ENCODE results near the gene AMMECR1L. TPM values are rescaled to one million over a fixed set of nuclear protein-coding genes. Genes with fewer than 3 reads are reported as not detected.

The AMMECR1L gene
- total and polyA plus RNA-seq, 2 of the 13 experiments (the other 11 are each of a cell fraction or from before 2014, with no cell fraction given): 9.1 to 14.2 TPM

DNA sequence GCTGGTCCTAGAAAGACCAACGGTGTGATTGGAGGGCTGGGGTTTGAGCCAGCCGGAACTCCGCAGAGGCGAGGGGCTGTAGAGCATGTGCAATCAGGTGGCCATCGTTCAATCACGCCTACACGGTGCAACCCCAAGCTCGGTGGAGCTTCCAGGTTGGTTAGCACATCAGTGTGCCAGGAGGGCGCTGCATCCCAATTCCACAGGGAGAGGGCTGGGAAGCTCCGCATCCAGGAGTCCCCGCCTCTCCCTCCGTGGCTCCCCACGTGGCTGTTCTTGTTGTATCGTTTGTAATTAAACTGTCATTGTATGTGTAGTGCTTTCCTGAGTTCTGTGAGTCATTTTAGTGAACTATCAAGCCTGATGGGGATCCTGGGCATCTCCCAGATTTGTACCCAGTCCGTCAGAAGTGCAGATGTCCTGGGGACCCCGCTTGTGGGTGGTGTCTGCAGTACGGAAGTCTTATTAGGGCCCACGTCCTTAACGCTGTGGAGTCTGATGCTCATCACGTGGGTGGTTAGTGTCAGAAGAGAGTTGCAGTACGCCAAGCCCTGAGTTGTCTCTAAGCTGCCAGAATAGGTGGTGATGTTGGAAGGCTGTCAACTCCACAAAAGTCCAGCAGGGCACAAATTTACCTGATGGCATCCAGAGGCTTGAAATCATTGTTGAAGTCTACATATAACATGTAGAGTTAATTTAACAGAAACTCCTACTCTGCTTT lies 20.6 kb upstream of the AMMECR1L start (continued):
- TF ChIP-seq MTA1 (CRISPR knock-in tag; IDR thresholded peaks at IDR 0.05; ENCODE audit: borderline replicate concordance): 0 out of 2 replicates have a peak, but pooled peaks have one; percentile 30
- TF ChIP-seq ZNF446 (CRISPR knock-in tag; IDR thresholded peaks at IDR 0.05): no peak
- TF ChIP-seq GABPB1 (CRISPR knock-in tag; IDR thresholded peaks at IDR 0.05): peak; percentile 34
- no peak for TF ChIP-seq HOXD1 (CRISPR knock-in tag; IDR thresholded peaks at IDR 0.05)
- 0 out of 2 replicates have a peak, but pooled peaks have one; percentile 27 for TF ChIP-seq ZNF891 (CRISPR knock-in tag; IDR thresholded peaks at IDR 0.05)
- TF ChIP-seq PRPF4 (IDR thresholded peaks at IDR 0.05; ENCODE audit: low read depth, low read length, poor library complexity, severe bottlenecking): no peak
- TF ChIP-seq ZNF264 (CRISPR knock-in tag; IDR thresholded peaks at IDR 0.05): no peak
- TF ChIP-seq, protein P1, sequence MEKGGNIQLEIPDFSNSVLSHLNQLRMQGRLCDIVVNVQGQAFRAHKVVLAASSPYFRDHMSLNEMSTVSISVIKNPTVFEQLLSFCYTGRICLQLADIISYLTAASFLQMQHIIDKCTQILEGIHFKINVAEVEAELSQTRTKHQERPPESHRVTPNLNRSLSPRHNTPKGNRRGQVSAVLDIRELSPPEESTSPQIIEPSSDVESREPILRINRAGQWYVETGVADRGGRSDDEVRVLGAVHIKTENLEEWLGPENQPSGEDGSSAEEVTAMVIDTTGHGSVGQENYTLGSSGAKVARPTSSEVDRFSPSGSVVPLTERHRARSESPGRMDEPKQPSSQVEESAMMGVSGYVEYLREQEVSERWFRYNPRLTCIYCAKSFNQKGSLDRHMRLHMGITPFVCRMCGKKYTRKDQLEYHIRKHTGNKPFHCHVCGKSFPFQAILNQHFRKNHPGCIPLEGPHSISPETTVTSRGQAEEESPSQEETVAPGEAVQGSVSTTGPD (CRISPR knock-in tag; IDR thresholded peaks at IDR 0.05): no peak
- TF ChIP-seq, protein P2, sequence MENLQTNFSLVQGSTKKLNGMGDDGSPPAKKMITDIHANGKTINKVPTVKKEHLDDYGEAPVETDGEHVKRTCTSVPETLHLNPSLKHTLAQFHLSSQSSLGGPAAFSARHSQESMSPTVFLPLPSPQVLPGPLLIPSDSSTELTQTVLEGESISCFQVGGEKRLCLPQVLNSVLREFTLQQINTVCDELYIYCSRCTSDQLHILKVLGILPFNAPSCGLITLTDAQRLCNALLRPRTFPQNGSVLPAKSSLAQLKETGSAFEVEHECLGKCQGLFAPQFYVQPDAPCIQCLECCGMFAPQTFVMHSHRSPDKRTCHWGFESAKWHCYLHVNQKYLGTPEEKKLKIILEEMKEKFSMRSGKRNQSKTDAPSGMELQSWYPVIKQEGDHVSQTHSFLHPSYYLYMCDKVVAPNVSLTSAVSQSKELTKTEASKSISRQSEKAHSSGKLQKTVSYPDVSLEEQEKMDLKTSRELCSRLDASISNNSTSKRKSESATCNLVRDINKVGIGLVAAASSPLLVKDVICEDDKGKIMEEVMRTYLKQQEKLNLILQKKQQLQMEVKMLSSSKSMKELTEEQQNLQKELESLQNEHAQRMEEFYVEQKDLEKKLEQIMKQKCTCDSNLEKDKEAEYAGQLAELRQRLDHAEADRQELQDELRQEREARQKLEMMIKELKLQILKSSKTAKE (CRISPR knock-in tag; IDR thresholded peaks at IDR 0.05; ENCODE audit: borderline replicate concordance): no peak
- TF ChIP-seq, protein P3, sequence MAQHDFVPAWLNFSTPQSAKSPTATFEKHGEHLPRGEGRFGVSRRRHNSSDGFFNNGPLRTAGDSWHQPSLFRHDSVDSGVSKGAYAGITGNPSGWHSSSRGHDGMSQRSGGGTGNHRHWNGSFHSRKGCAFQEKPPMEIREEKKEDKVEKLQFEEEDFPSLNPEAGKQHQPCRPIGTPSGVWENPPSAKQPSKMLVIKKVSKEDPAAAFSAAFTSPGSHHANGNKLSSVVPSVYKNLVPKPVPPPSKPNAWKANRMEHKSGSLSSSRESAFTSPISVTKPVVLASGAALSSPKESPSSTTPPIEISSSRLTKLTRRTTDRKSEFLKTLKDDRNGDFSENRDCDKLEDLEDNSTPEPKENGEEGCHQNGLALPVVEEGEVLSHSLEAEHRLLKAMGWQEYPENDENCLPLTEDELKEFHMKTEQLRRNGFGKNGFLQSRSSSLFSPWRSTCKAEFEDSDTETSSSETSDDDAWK (CRISPR knock-in tag; IDR thresholded peaks at IDR 0.05): no peak
- TF ChIP-seq, protein P4, sequence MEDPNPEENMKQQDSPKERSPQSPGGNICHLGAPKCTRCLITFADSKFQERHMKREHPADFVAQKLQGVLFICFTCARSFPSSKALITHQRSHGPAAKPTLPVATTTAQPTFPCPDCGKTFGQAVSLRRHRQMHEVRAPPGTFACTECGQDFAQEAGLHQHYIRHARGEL (CRISPR knock-in tag; IDR thresholded peaks at IDR 0.05): no peak
- no peak for TF ChIP-seq TBL1XR1 (IDR thresholded peaks at IDR 0.05; ENCODE audit: borderline replicate concordance, low read length, partially characterized antibody)
- TF ChIP-seq NR3C1 (CRISPR knock-in tag; IDR thresholded peaks at IDR 0.05): no peak
- TF ChIP-seq, protein P5, sequence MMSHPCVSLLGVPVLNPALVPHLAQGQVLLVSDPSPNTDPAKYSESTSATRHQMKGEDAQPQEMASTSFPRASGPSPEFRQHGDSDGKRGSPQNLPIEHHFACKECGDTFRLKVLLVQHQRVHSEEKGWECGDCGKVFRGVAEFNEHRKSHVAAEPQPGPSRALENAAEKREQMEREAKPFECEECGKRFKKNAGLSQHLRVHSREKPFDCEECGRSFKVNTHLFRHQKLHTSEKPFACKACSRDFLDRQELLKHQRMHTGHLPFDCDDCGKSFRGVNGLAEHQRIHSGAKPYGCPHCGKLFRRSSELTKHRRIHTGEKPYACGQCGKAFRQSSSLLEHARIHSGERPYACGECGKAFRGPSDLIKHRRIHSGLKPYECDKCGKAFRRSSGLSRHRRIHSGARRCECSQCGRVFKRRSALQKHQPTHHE (CRISPR knock-in tag; IDR thresholded peaks at IDR 0.05; ENCODE audit: borderline replicate concordance): 0 out of 2 replicates have a peak, but pooled peaks have one; percentile 31
- TF ChIP-seq RBM39 (IDR thresholded peaks at IDR 0.05; ENCODE audit: low read depth, low read length, poor library complexity, severe bottlenecking): no peak
- no peak for TF ChIP-seq ZNF549 (CRISPR knock-in tag; IDR thresholded peaks at IDR 0.05)
- no peak for TF ChIP-seq ZSCAN20 (CRISPR knock-in tag; IDR thresholded peaks at IDR 0.05; ENCODE audit: borderline replicate concordance)
- TF ChIP-seq, protein P6, sequence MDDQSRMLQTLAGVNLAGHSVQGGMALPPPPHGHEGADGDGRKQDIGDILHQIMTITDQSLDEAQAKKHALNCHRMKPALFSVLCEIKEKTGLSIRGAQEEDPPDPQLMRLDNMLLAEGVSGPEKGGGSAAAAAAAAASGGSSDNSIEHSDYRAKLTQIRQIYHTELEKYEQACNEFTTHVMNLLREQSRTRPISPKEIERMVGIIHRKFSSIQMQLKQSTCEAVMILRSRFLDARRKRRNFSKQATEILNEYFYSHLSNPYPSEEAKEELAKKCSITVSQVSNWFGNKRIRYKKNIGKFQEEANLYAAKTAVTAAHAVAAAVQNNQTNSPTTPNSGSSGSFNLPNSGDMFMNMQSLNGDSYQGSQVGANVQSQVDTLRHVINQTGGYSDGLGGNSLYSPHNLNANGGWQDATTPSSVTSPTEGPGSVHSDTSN (CRISPR knock-in tag; IDR thresholded peaks at IDR 0.05; ENCODE audit: borderline replicate concordance): no peak
- TF ChIP-seq, protein P7, sequence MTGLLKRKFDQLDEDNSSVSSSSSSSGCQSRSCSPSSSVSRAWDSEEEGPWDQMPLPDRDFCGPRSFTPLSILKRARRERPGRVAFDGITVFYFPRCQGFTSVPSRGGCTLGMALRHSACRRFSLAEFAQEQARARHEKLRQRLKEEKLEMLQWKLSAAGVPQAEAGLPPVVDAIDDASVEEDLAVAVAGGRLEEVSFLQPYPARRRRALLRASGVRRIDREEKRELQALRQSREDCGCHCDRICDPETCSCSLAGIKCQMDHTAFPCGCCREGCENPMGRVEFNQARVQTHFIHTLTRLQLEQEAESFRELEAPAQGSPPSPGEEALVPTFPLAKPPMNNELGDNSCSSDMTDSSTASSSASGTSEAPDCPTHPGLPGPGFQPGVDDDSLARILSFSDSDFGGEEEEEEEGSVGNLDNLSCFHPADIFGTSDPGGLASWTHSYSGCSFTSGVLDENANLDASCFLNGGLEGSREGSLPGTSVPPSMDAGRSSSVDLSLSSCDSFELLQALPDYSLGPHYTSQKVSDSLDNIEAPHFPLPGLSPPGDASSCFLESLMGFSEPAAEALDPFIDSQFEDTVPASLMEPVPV (CRISPR knock-in tag; IDR thresholded peaks at IDR 0.05): no peak

All from HepG2 (cell line).